Measurements from ENCODE around the gene DLX3.

DNA sequence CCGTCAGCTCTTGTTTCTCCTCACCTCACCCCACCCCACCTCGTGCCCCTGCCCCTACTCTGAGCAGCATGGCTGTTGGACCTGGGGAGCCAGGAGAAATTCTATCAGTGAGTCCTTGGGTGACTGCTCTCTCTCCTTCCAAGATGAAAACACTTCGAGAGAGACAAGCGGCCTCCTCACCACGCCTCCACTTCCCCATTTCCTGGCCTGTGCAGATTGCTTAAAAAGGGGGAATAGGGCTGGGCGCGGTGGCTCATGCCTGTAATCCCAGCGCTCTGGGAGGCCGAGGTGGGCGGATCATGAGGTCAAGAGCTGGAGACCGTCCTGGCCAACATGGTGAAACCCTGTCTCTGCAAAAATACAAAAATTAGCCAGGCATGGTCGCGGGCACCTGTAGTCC is 16.5 kb downstream of the DLX3 start:
- TF ChIP-seq, protein P1, sequence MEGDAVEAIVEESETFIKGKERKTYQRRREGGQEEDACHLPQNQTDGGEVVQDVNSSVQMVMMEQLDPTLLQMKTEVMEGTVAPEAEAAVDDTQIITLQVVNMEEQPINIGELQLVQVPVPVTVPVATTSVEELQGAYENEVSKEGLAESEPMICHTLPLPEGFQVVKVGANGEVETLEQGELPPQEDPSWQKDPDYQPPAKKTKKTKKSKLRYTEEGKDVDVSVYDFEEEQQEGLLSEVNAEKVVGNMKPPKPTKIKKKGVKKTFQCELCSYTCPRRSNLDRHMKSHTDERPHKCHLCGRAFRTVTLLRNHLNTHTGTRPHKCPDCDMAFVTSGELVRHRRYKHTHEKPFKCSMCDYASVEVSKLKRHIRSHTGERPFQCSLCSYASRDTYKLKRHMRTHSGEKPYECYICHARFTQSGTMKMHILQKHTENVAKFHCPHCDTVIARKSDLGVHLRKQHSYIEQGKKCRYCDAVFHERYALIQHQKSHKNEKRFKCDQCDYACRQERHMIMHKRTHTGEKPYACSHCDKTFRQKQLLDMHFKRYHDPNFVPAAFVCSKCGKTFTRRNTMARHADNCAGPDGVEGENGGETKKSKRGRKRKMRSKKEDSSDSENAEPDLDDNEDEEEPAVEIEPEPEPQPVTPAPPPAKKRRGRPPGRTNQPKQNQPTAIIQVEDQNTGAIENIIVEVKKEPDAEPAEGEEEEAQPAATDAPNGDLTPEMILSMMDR (IDR thresholded peaks at IDR 0.05), result no peak
- TF ChIP-seq POLR2A (IDR thresholded peaks at IDR 0.05), result no peak

Data from uterus (tissue), 2 donors.